HepG2 (cell line): ENCODE measurements around the gene TTC17. TPM values are rescaled to one million over a fixed set of nuclear protein-coding genes. Genes with fewer than 3 reads are reported as not detected.
A peak's percentile ranks its signal among the peaks of the same experiment; 100 is the strongest.

ENCODE experiments used
- CCDC6 ChIP-seq: sonication (generic); formaldehyde crosslinking; IDR thresholded peaks from 2 replicates; pipeline ENCODE4 v1.8.1; 2022; ENCODE audit warnings: mild to moderate bottlenecking, missing genetic modification reagents, moderate library complexity
- CHD4 ChIP-seq: fragments of 200-600 bp; sonication (generic); IDR thresholded peaks from 2 replicates; pipeline ENCODE4 v1.7.0; 2017; ENCODE audit warnings: mild to moderate bottlenecking, low read length, borderline replicate concordance
- HDAC1 ChIP-seq: sonication (generic); formaldehyde crosslinking; IDR thresholded peaks from 2 replicates; pipeline ENCODE4 v1.5.1; 2020; ENCODE audit warnings: mild to moderate bottlenecking, missing genetic modification reagents
- HNRNPH1 ChIP-seq: fragments of 200-400 bp; formaldehyde crosslinking; optimal IDR thresholded peaks from 2 replicates; pipeline ENCODE3; 2017; ENCODE audit warnings: mild to moderate bottlenecking, low read depth, low read length
- NBN ChIP-seq: fragments of 450-650 bp; conservative IDR thresholded peaks from 2 replicates; pipeline ENCODE4 v1.6.1; 2017
- NFATC3 ChIP-seq: sonication (generic); formaldehyde crosslinking; IDR thresholded peaks from 2 replicates; pipeline ENCODE4 v1.5.1; 2020; ENCODE audit warnings: mild to moderate bottlenecking, missing genetic modification reagents
- POLR2AphosphoS5 ChIP-seq: IDR thresholded peaks from 2 replicates; pipeline ENCODE4 v1.6.1; 2012; ENCODE audit warnings: low read depth, low read length
- RBM22 ChIP-seq: fragments of 200-400 bp; formaldehyde crosslinking; optimal IDR thresholded peaks from 2 replicates; pipeline ENCODE3; 2017; ENCODE audit warnings: mild to moderate bottlenecking, low read length, moderate library complexity
- RCOR2 ChIP-seq: IDR thresholded peaks from 2 replicates; pipeline ENCODE4 v1.6.1; 2016; ENCODE audit warnings: missing biosample characterization, missing genetic modification reagents
- RELA ChIP-seq: sonication (generic); formaldehyde crosslinking; IDR thresholded peaks from 2 replicates; pipeline ENCODE4 v1.4.0; 2020; ENCODE audit warnings: missing genetic modification reagents
- RERE ChIP-seq: IDR thresholded peaks from 2 replicates; pipeline ENCODE4 v1.6.1; 2016; ENCODE audit warnings: low read depth, missing genetic modification reagents, missing compliant biosample characterization
- TAF15 ChIP-seq: fragments of 200-400 bp; formaldehyde crosslinking; IDR thresholded peaks from one replicate; pipeline ENCODE4 v1.6.1; 2018; ENCODE audit warnings: mild to moderate bottlenecking, low read depth, low read length; ENCODE audit not compliant: poor library complexity, severe bottlenecking
- THAP9 ChIP-seq: sonication (generic); formaldehyde crosslinking; IDR thresholded peaks from 2 replicates; pipeline ENCODE4; 2020; ENCODE audit warnings: missing genetic modification reagents, mild to moderate bottlenecking, borderline replicate concordance
- ZNF446 ChIP-seq: sonication (generic); formaldehyde crosslinking; IDR thresholded peaks from 2 replicates; pipeline ENCODE4 v1.5.0; 2020; ENCODE audit warnings: mild to moderate bottlenecking, missing genetic modification reagents
- ZNF629 ChIP-seq: sonication (generic); formaldehyde crosslinking; conservative IDR thresholded peaks from 2 replicates; pipeline ENCODE4 v1.5.0; 2020; ENCODE audit warnings: missing genetic modification reagents
- ZNF7 ChIP-seq: IDR thresholded peaks from 2 replicates; pipeline ENCODE4 v1.6.1; 2016; ENCODE audit warnings: missing biosample characterization, missing genetic modification reagents
- ZNF761 ChIP-seq: sonication (generic); formaldehyde crosslinking; conservative IDR thresholded peaks from 2 replicates; pipeline ENCODE4 v1.4.0; 2020; ENCODE audit warnings: mild to moderate bottlenecking, missing genetic modification reagents
- ZNF772 ChIP-seq: sonication (generic); formaldehyde crosslinking; IDR thresholded peaks from 2 replicates; pipeline ENCODE4 v1.5.0; 2020; ENCODE audit warnings: mild to moderate bottlenecking, missing genetic modification reagents
- polyA plus RNA-seq, 8 experiments: library from polyadenylated mRNA; depleted of rRNA in 3 of 8; stranded (reverse) in 7 of 8; unstranded in 1 of 8; fragments of >200 nt; fragmentation: Illumina TruSeq in 4 of 8; extraction: Trizol in 4 of 8; gene quantifications; 2 replicates each; pipeline versions ENCODE4 v1.2.1 to v1.2.3, GENCODE V29; 2011 to 2016; ENCODE audit warnings: low read depth in 4 of 8, missing spikeins in 1 of 8, mixed read lengths in 1 of 8; ENCODE audit not compliant: insufficient read depth in 1 of 8
- total RNA-seq, 5 experiments: library from RNA; depleted of rRNA; stranded (reverse); fragments of >200 nt; fragmentation: Illumina TruSeq; extraction: Trizol; gene quantifications; 2 replicates each; pipeline ENCODE4 v1.2.3, GENCODE V29; 2016; ENCODE audit warnings: low read depth in 1 of 5
- TF ChIP-seq, protein P1 (sequence below): sonication (generic); formaldehyde crosslinking; IDR thresholded peaks from 2 replicates; pipeline ENCODE4 v1.4.0; 2020; ENCODE audit warnings: low read depth, mild to moderate bottlenecking, missing genetic modification reagents
- TF ChIP-seq, protein P2 (sequence below): sonication (generic); formaldehyde crosslinking; IDR thresholded peaks from 2 replicates; pipeline ENCODE4 v1.8.1; 2023; ENCODE audit warnings: mild to moderate bottlenecking, missing genetic modification reagents

The TTC17 gene
- total and polyA plus RNA-seq, 2 of the 13 experiments (the other 11 are each of a cell fraction or from before 2014, with no cell fraction given): 55.9 to 99.7 TPM

GRCh38 chr11:43358801-43359421 is at the start of gene TTC17 (continued):
- TF ChIP-seq, protein P1, sequence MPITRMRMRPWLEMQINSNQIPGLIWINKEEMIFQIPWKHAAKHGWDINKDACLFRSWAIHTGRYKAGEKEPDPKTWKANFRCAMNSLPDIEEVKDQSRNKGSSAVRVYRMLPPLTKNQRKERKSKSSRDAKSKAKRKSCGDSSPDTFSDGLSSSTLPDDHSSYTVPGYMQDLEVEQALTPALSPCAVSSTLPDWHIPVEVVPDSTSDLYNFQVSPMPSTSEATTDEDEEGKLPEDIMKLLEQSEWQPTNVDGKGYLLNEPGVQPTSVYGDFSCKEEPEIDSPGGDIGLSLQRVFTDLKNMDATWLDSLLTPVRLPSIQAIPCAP (CRISPR knock-in tag): no peak
- TF ChIP-seq ZNF629 (CRISPR knock-in tag) (0 out of 2 replicates have a peak, but pooled peaks have one; percentile 5), NFATC3 (CRISPR knock-in tag) (0 out of 2 replicates have a peak, but pooled peaks have one; percentile 25), RBM22 (peak; percentile 70), HDAC1 (peak; percentile 90), RCOR2 (CRISPR knock-in tag) (no peak), THAP9 (CRISPR knock-in tag) (peak; percentile 90; the same call in 1 of the 2 replicates), POLR2AphosphoS5 (peak; percentile 89), ZNF7 (CRISPR knock-in tag) (no peak), RERE (CRISPR knock-in tag) (no peak), HNRNPH1 (peak; percentile 82), ZNF772 (CRISPR knock-in tag) (peak; percentile 86; the same call in 1 of the 2 replicates), CHD4 (no peak), NBN (no peak), CCDC6 (CRISPR knock-in tag) (no peak; the same call in 1 of the 2 replicates), RELA (CRISPR knock-in tag) (no peak), ZNF761 (peak; percentile 68; the same call in 1 of the 2 replicates), TAF15 (no peak), ZNF446 (CRISPR knock-in tag) (no peak)
- TF ChIP-seq, protein P2, sequence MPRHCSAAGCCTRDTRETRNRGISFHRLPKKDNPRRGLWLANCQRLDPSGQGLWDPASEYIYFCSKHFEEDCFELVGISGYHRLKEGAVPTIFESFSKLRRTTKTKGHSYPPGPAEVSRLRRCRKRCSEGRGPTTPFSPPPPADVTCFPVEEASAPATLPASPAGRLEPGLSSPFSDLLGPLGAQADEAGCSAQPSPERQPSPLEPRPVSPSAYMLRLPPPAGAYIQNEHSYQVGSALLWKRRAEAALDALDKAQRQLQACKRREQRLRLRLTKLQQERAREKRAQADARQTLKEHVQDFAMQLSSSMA (CRISPR knock-in tag): peak; percentile 99
